Thyroid gland (tissue), 4 donors: ENCODE results near the gene NAV2.

Experiments
- POLR2A ChIP-seq, 2 donors: fragments of 450-650 bp; IDR thresholded peaks; one replicate each; pipeline ENCODE4 v1.6.1; 2017; ENCODE audit warnings: antibody characterized with exemption in 2 of 2, mild to moderate bottlenecking in 2 of 2, moderate library complexity in 1 of 2
- TF ChIP-seq, protein P1 (sequence below), 6 experiments: fragments of 200-600 bp in 3 of 6; fragments of 450-650 bp in 3 of 6; sonication (generic) in 3 of 6; IDR thresholded peaks; one replicate each; pipeline ENCODE4 v1.5.1; 2016 to 2019; ENCODE audit warnings: antibody characterized with exemption in 6 of 6, mild to moderate bottlenecking in 2 of 6, inconsistent platforms in 1 of 6, moderate library complexity in 1 of 6

DNA sequence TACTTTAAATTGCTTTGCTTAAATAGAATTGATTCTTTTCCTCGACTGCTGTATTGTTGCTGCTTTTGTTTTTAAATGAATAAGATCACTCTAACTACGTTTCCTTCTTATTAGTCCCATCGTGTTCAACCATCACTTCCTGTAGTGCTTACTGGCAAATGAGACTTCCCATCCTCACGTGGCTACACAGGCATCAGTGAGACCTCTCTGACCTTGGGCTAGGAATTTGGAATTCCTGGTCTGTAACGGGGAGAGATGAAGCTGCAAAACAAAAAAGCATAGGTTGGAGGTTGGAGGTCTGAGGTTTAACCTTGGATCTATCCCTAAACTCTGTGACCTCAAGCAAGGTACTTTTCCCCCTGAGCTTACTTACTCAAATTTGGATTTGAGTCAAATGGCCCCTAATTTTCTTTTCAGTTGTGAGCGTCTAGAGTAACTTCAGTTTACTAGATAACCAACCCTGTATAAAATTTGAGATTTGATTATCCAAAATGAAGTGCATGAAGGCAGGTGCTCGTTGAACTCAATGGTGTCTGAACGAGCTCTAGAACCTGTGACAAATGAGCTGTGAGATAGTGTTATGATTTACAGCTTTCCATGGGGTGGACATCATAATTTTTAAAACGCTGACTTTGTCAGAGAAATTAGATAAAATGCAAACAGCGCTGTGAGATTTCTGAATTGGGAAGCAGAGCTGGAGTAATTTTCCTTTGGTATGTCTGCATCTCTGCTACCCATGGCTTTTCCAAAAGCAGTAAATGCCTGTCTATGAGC lies 296.4 kb downstream of the NAV2 start:
- TF ChIP-seq, protein P1, sequence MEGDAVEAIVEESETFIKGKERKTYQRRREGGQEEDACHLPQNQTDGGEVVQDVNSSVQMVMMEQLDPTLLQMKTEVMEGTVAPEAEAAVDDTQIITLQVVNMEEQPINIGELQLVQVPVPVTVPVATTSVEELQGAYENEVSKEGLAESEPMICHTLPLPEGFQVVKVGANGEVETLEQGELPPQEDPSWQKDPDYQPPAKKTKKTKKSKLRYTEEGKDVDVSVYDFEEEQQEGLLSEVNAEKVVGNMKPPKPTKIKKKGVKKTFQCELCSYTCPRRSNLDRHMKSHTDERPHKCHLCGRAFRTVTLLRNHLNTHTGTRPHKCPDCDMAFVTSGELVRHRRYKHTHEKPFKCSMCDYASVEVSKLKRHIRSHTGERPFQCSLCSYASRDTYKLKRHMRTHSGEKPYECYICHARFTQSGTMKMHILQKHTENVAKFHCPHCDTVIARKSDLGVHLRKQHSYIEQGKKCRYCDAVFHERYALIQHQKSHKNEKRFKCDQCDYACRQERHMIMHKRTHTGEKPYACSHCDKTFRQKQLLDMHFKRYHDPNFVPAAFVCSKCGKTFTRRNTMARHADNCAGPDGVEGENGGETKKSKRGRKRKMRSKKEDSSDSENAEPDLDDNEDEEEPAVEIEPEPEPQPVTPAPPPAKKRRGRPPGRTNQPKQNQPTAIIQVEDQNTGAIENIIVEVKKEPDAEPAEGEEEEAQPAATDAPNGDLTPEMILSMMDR (IDR thresholded peaks at IDR 0.05) = no peak
- no peak for TF ChIP-seq POLR2A (IDR thresholded peaks at IDR 0.05)
